Hepatocyte (in vitro differentiated cells): Measurements from ENCODE around the gene CGB3.
"Not testable (repeated sequence)": the region's sequence is repeated elsewhere in the genome, so short reads cannot be mapped to it uniquely, and the experiment has no call there.

Experiments
- EZH2 ChIP-seq: fragments of 200-600 bp; sonication (generic); IDR thresholded peaks from 2 replicates; pipeline ENCODE4 v1.6.1; 2016; ENCODE audit warnings: antibody characterized with exemption, mild to moderate bottlenecking, borderline replicate concordance
- EZH2phosphoT487 ChIP-seq: fragments of 200-600 bp; sonication (generic); IDR thresholded peaks from one replicate; pipeline ENCODE4 v1.6.1; 2018; ENCODE audit warnings: antibody characterized with exemption, mild to moderate bottlenecking, low read depth, moderate library complexity; ENCODE audit not compliant: unreplicated experiment, severe bottlenecking
- TF ChIP-seq, protein P1 (sequence below): fragments of 200-600 bp; sonication (generic); IDR thresholded peaks from 2 replicates; pipeline ENCODE4 v1.5.1; 2016; ENCODE audit warnings: antibody characterized with exemption, mild to moderate bottlenecking; ENCODE audit not compliant: poor library complexity

DNA sequence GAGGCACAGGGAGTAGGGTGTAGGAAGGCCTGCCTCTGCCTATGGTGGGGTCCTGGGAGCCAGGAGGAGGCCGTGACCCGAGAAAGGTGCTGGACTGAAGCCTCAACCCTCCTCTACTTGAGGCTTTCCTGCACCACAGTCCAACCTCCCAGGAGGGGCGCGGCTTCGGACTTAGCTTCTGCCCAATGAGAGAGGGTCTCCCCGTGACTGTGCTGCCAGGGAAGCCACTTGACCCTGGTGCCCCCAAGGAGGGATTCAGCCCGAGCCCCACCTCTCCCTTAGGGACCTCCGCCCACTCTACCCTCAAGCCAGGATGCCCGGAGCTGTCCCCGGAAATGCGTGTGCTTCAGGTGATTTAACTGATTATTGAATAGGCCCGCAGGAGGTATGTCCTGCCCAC lies 24.9 kb upstream of the CGB3 start, which contains the start of gene CGB8:
- TF ChIP-seq EZH2, EZH2phosphoT487: not testable (repeated sequence)
- TF ChIP-seq, protein P1, sequence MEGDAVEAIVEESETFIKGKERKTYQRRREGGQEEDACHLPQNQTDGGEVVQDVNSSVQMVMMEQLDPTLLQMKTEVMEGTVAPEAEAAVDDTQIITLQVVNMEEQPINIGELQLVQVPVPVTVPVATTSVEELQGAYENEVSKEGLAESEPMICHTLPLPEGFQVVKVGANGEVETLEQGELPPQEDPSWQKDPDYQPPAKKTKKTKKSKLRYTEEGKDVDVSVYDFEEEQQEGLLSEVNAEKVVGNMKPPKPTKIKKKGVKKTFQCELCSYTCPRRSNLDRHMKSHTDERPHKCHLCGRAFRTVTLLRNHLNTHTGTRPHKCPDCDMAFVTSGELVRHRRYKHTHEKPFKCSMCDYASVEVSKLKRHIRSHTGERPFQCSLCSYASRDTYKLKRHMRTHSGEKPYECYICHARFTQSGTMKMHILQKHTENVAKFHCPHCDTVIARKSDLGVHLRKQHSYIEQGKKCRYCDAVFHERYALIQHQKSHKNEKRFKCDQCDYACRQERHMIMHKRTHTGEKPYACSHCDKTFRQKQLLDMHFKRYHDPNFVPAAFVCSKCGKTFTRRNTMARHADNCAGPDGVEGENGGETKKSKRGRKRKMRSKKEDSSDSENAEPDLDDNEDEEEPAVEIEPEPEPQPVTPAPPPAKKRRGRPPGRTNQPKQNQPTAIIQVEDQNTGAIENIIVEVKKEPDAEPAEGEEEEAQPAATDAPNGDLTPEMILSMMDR, result not testable (repeated sequence)
